GM21825 (cell line): ENCODE data around the gene HMOX2.

Experiments used
- ATAC-seq: cut with Tn5 transposase; IDR thresholded peaks from one replicate; pipeline ENCODE4 v1.9.1; 2021; ENCODE audit warnings: mild to moderate bottlenecking, moderate library complexity; ENCODE audit not compliant: unreplicated experiment

Gene HMOX2, protein sequence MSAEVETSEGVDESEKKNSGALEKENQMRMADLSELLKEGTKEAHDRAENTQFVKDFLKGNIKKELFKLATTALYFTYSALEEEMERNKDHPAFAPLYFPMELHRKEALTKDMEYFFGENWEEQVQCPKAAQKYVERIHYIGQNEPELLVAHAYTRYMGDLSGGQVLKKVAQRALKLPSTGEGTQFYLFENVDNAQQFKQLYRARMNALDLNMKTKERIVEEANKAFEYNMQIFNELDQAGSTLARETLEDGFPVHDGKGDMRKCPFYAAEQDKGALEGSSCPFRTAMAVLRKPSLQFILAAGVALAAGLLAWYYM

DNA sequence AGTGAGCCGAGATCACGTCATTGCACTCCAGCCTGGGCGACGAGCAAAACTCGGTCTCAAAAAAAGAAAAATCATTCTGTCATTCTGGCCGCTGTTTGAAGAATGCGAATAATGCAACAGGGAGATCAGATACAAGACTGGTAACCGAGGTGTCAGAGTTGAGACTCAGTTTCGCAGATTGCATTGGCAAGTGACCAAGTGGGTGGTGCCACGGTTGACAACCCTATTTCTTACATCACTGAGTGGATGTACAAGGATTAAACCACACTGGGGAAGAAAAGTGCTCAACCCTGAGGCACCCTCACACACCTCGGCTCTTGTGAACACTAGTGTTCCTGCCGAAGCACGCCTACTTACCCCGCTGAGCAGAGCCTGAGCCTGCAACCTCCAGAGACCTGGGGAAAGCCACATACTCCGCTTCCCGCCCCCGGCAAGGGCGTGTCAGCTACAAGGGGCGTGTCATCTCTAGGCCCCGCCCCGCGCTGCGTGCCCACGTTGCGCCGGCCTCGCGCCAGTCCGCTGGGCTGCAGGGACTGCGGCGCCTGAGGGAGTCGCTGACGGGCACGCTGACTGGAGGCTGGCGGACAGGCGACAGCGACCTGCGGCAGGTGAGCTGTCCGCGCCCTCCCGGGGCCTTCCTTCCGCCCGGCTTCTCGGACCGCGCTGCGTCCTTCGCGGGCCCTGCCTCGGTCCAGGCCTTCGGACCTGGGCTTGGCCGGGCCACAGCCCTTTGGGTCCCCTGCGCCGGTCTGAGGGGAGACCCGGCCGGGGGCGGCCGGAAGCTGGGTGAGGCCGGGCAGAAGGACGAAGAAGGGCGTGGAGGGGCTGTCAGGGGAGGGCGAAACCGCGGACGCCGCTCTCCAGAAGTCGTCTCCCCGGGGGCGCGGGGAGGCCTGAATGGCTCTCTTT, at the start of gene HMOX2:
TSS of gene HMOX2 (plus strand) at position 519 of the 909 bp plus-strand sequence. CDS start 29,127 bp downstream, outside the sequence.
- peak; percentile 87 for ATAC-seq

DNA sequence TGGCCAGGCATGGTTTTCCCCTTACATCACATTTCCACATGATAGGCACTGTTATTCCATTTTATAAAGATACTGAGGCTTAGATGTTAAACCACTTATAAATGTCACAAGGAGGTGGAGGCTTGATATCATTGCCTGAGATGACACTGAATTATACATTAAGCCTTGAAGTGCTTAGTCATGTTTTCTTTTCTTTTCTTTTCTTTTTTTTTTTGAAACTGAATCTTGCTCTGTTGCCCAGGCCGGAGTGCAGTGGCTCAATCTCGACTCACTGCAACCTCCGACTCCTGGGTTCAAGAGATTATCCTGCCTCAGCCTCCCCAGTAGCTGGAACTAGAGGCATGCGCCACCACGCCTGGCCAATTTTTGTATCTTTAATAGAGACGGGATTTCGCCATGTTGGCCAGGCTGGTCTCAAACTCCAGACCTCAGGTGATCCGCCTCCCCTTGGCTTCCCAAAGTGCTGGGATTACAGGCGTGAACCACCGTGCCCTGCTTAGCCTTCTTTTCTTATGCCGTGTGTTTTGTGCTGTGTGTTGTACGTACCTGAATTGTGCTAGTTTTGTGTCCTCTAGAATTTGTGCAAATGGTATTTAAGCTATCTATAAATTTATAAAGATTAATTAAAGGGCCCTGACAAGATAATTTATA, 49.4 kb upstream of the HMOX2 start:
- no peak for ATAC-seq

DNA sequence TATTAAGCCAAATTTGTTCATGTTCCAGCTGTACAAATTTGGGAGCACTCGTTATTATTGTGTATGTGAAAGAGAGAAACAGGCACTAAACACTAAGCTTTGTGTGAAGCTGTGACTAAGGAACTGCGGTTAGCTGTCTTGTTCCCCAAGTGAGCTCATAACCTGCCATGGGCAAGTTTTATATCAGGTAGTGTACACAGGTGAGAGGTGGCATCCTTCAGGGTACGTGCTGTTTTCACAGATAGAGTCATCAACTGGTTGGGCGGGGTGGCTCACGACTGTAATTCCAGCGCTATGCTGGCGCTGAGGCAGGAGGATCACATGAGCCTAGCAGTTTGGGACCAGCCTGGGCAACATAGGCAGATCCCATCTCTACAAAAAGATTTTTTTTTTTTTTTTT, 47.7 kb upstream of the HMOX2 start:
- ATAC-seq, result no peak

DNA sequence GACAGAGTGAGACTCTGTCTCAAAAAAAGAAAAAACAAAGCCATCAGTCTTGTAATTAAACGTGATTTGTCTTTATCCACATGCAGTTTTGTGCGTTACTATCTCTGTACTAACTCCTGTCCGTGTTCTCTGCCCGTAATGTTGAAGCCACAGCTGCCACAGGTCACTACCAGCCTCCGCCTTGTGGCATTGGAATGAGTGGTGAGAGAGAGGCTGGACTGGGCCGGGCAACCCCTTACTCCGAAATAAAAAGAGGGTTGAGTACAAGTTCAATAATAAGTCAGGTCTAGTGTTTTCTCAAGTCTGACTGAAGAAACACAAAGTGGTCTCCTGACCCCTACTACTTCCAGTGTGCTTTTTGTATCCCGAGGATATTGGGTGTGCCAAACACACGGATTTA, 45.2 kb upstream of the HMOX2 start:
- ATAC-seq, result no peak

DNA sequence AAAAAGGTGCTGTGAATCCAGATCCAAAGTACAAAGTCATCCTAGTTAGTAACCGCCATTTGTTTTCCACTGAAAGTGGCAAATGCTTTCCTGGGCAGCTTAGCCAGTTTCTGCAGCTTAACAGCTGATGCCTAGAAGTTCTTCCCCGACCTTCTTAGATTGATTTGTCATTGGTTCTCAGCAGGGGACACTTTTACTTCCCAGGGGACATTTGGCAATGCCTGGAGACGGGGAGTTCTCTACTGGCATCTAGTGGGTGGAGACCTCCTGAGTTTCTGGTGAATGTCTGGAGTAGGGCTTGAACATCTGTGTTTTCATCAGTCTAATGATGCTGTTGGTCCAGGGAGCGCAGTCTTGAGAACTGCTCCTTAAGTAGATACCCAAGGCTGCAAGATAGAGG, 43.0 kb upstream of the HMOX2 start:
- ATAC-seq, result no peak

DNA sequence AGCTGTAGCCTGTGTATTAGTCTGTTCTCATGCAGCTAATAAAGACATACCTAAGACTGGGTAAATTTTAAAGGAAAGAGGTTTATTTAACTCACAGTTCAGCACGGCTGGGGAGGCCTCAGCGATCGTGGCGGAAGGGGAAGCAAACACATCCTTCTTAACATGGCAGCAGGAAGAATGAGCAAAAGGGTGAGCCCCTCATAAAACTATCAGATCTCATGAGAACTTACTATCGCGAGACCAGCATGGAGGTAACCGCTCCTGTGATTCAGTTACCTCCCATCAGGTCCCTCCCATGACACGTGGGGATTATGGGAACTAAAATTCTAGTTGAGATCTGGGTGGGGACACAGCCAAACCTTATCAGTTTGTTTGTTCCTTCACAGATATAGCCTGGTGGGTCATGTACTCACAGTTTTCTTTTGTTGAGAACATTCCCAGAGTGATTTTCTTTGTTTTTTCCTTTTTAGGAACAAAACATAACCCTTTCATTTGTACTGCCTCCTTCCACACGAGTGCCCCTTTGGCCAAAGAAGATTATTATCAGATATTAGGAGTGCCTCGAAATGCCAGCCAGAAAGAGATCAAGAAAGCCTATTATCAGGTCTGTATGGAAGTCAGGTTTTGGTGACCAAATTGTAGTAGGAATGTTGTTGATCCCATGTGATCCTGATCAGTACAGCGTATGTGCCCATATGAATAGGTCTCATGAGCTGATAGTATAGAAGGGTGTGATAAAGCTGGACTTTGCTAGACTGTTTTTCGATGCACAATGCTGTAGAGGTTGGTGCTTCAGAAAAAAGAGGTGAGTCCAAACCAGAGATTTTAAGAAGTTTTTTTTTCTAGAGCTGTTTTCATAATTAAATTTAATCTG, 42.0 kb upstream of the HMOX2 start:
- no peak for ATAC-seq

DNA sequence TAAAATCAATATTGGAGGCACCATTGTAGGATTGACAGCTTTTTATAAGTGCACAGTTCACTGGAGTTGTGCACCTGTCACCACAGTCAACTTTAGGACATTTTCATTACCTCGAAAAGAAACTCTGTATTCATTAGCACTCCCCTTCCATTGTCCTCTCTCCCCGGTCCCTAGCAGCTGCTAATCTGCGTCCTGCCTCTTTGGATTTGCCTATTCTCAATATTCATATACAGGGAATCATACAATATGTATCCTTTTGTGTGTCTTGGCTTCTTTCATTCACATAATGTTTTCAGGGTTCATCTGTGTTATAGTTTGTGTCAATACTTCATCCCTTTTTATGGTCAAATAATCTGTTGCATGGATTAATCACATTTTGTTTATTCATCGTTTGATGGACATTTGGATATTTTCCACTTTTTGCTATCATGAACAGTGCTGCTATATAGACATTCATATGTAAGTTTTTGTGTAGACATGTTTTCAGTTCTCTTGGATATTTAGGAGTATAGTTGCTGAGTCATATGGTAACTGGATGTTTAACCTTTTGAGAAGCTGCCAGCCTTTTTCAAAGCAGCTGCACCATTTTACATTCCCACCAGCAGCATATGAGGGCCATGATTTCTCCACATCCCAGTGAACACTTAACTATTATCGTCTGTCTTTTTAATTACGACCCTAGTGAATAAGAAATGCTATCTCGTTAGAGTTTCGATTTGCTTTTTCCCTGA, 40.7 kb upstream of the HMOX2 start:
- no peak for ATAC-seq

DNA sequence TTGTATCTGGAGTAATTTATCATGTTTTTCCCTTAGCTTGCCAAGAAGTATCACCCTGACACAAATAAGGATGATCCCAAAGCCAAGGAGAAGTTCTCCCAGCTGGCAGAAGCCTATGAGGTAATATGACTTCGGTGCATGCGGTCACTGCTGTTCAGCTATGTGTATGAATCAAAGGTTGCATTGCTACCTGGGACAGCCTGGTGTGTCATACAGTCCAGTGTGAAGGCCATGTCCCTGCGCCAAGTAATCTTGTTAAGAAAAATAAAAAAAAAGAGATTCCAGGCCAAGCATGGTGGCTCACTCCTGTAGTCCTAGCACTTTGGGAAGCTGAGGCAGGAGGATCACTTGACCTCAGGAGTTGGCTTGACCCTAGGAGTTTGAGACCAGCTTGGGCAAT, 38.8 kb upstream of the HMOX2 start:
- ATAC-seq, result no peak

DNA sequence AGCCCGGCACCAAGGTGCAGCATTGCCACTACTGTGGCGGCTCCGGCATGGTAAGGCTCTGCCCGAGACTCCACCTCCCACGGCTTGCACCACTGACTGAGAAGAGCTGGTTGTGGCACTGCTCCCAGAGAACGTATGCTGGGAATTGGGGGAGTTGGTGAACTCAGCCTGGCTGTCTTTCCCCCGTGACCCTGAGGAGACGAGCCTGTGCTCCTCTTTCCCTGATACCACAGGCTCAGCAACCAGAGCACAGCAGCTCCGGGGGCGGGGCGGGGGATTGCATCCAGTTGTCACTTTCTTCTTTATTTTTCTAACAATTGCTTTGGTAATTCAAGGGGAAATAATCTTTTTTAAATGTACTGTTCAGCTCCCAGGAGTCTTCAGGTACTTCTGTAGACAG, 33.8 kb upstream of the HMOX2 start:
- ATAC-seq, result no peak

DNA sequence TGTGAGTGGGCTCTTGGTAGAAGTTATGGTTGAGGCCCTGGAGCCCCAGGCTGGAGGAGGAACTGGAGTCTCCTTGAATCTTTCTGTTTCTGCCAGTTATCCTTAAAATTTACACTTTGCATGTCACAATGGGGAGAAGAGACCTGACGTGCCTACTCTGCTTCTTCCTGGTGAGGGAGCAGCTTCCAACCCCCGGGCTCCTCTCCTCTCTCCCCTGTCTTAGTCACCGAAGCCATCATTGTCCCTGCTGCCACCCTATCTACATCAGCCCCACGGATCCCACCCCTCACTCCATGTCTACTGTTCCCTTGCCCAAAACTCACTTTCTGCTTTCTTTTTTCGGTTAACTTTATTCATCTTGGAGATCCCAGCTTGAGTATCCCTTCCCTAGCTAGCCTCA, 32.9 kb upstream of the HMOX2 start:
- no peak for ATAC-seq

DNA sequence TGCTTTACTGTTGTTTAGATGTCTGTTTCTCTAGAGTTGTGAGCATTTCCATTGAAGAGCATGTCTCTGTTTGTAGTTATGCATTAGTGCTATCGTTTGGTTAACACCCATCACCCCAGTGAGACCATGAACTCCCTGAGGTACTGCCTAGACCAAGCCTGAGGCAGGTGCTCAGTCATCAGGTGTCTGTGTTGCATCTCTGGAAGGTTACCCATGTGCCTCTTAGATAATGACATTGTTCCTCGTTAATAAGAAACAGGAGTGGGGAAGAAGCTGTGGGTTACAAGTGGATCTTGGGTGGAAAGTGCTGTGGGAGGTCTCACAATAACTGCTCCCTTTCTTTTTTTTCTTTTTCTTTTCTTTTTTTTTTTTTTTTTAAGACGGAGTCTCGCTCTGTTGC, 32.2 kb upstream of the HMOX2 start:
- ATAC-seq, result no peak

DNA sequence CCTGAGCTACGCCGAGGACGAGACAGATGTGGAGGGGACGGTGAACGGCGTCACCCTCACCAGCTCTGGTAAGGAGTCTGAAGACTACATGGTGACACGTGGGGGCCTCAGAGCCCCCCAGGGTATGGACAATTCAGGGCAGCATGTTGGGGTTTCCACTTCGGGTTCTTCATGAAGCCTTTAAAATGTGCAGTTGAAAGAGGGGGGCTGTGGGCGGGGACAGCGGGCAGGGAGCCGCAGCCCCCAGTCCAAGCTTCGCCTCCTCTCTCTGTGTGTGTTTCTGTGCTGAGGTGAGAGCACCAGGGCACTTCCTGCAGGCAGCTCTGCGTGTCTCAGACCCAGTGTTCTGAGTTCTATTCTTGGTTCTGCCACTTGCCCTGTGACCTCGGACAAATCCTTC, 25.8 kb upstream of the HMOX2 start:
- no peak for ATAC-seq

DNA sequence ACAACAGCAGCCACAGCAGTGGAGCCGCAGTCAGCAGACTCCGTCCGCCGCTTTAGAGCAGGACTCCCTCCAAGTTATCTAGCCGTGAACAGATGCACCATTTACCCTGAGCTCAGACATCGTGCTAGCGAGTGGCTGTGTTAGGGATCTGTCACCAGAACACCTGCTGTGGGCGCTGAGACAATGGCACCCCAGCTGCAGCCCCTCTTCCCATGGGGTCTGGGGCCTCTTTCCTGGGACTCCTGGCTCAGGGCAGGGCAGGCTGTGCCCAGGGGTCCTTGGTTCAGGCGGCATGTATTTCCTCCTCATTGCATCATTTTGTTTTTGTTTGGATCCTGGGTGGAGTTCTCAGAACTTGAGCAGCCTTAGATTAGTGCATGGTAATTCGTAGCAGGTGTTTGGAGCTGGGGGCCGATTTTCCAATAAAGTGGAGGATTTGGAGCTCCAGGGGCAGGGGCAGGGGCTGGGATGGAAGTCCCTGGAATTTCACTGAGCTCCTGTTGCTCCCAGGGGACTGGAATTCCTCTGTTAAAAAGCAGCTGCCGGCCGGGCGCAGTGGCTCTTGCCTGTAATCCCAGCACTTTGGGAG, 25.2 kb upstream of the HMOX2 start:
- no peak for ATAC-seq

DNA sequence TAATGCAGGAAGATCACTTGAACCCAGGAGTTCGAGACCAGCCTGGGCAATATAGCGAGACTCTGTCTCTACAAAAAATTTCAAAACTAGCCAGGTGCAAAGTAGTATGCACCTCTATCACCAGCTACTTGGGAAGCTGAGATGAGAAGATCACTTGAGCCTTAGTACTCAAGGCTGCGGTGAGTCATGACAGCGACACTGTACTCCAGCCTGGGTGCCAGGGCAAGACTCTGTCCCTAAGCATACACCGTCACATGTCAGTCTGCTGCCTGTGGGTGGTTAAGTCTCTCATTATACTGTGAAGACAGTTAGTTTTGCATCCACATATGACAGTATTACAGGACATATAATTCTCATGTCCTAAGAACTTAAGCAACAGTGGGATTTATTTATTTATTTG, 23.5 kb upstream of the HMOX2 start:
- ATAC-seq, result no peak

DNA sequence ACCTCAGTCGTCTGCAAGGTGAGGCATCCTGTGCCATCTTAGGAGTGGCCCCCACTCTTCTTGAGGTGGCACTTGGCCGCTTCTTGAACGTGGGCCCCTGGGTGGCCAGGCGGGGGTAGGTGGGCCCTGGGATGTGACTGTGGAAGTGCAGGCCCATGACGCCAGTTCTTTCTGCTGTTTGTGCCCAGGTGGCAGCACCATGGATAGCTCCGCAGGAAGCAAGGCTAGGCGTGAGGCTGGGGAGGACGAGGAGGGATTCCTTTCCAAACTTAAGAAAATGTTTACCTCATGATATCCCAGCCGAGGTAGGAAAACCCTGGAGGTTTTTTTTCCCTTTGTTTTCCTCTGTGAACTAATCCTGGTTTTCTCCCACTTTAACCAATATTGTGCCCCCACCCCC, 21.6 kb upstream of the HMOX2 start:
- no peak for ATAC-seq

DNA sequence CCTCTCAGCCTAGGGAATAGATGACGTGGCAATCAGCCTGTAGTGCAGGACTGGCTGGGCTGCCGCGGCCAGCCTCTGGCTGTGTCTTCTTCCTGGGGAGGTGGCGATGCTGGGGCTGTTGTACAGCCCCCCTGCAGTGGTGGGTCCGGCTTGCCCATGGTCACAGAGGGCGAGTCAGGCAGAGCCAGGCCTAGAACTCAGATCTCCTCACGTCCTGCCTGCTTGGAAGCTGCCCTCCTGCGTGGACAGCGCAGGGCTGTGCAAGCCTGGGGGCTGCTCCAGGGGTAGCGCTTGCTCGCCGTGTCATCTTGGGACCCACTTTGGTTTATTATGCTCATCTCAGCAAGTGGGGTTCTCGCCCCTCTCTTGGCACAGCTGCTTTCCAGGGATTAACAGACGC, 21.1 kb upstream of the HMOX2 start:
- ATAC-seq, result no peak

DNA sequence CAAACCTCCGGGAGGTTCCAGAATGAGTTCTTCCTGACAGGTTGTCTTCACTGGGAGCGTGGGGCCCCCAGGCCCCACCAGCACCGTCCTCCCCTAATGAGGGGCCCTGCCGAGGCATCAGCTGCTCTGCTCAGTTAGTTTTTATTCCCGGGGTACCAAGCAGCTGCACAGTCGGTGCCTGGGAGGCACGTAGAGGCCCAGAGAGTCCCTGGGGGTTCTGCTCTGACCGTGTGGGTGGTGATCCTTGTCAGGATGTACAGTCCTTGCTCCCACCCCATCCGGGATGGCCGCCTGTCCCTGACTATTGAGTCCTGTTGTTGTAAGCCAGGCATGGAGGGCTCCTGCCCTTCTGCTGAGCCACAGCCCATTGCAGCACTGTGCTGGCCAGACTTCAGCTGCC, 20.2 kb upstream of the HMOX2 start:
- ATAC-seq, result no peak

DNA sequence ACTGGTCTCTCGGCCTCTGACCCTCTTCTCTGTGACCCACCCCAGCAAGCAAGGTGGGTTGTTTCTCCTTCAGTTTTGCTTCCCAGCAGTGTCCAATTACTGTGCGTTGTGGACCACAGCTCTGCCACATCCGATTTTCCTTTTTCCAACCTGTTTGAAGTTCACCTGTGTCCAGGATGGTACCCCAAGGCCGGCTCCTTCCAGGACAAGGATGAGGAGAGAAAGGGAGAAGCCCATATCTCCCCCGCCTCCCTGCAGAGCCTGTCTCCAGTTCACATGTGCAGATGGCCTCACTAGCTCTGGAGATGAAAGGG, 15.3 kb upstream of the HMOX2 start:
- no peak for ATAC-seq

DNA sequence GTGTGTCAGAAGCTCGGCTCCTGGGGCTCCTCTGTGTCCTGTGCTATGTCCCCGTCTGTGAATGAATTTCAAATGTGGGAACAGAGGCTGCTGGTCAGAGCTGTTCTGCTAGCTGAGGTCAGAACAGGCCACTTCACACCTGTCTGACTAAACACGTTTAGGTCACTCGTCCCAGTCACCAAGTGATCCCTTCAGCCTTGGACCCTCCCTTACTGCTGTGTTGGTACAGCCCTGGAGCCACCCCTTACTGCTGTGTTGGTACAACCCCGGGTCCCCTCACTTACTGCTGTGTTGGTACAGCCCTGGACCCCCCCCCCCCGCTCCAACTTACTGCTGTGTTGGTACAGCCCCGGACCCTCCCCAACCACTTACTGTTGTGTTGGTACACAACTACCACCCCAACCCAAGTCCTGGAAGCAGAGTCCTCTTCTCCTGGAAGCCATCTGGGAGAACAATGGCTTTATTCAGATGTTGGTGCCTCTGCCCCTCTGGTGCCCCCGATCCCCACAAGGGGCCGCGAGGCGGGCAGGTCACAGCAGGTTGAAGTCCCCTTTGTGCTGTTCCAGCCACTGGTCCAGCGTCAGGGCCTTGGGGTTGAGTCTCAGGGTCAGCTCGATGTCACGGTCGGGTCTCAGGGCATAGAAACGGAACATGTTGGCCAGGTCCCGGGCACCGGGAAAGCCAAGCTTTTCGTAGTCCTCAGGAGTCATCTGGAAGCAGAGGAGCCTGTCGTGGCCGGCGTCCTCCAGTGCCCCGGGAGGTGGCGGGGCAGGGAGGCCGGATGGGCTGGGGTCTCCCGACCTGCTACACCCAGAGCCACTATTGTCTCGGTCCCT, 14.7 kb upstream of the HMOX2 start:
- ATAC-seq, result no peak
